H1 (cell line): ENCODE measurements around the gene BRD3OS. TPM values are rescaled to one million over a fixed set of nuclear protein-coding genes. Genes with fewer than 3 reads are reported as not detected.

ENCODE experiments used
- HDAC2 ChIP-seq, 2 experiments: fragments of 300-600 bp in 1 of 2; sonication (generic) in 1 of 2; IDR thresholded peaks; 2 replicates each; pipeline ENCODE4 v1.6.1; 2011 to 2012; ENCODE audit warnings: low read depth in 2 of 2, low read length in 2 of 2, mild to moderate bottlenecking in 2 of 2, moderate library complexity in 2 of 2, borderline replicate concordance in 1 of 2, inconsistent platforms in 1 of 2
- PHF8 ChIP-seq: fragments of 200-600 bp; sonication (generic); conservative IDR thresholded peaks from 2 replicates; pipeline ENCODE4 v1.7.1; 2012; ENCODE audit warnings: low read depth, mild to moderate bottlenecking, inconsistent platforms, low read length, moderate library complexity
- YY1 ChIP-seq: IDR thresholded peaks from 2 replicates; pipeline ENCODE4 v1.6.1; 2011; ENCODE audit warnings: low read depth, mild to moderate bottlenecking, low read length
- polyA plus RNA-seq, 7 experiments: library from polyadenylated mRNA; depleted of rRNA in 3 of 7; stranded (reverse) in 5 of 7; unstranded in 2 of 7; fragments of >200 nt in 5 of 7; fragments of 200-250 nt in 2 of 7; gene quantifications; 1 replicate in 5 of 7; 2 replicates in 1 of 7; 4 replicates in 1 of 7; pipeline versions ENCODE4 v1.2.1 to v1.2.3, GENCODE V29; 2011 to 2013; ENCODE audit warnings: missing spikeins in 2 of 7, mixed read lengths in 2 of 7
- total RNA-seq: library from RNA; stranded (reverse); fragmentation: NEBNext Ultra II Directional; extraction: Animal tissue kit (Norgen Biotek cat#: 25700); gene quantifications from 2 replicates; pipeline ENCODE4 v1.2.1, GENCODE V29; 2021
- TF ChIP-seq, protein P1 (sequence below), 3 experiments: IDR thresholded peaks; 1 replicate in 2 of 3; 2 replicates in 1 of 3; pipeline versions ENCODE4 v1.5.1 to v1.6.1; 2011; ENCODE audit warnings: low read length in 3 of 3, mild to moderate bottlenecking in 3 of 3, inconsistent platforms in 2 of 3, low read depth in 1 of 3, moderate library complexity in 1 of 3; ENCODE audit not compliant: insufficient read depth in 1 of 3; ENCODE audit errors: control extremely low read depth in 1 of 3

The BRD3OS gene
- total and polyA plus RNA-seq, 2 of the 8 experiments (the other 6 are each of a cell fraction or from before 2014, with no cell fraction given) = 12.7 to 20.2 TPM

DNA sequence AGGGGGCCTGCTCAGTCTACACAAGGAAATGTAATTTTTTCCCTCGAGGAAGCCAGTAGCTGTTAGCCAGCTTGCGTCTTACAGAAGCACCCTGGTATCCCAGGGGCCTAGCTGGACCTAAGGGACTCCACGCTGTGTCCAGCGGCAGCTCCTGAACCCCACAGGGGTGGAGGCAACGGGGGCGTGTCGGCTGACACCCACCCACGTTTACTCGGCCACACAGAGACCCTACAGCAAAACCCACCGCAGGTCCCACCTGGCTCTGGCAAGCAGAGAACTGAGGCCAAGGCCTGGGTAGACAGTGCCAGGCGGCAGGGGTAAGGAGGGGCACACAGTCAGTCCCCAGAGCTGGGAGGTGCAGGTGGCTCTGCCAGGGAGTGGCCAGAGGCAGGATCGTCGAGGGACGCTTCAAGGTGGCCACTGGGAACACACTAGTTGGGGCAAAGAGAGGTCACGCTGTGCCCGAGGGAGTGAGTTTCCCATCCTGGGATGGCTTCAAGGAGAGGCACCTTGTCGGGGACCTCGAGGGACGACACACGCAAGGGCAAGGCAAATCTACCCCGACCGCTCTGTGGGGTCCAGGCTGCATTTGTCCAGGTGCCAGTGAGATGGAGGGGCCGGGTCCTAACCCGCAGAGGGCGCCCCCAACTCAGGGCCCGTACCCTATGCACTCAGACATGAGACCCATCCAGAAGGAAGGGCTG is 20.7 kb downstream of the BRD3OS start (continued):
- TF ChIP-seq, protein P1, sequence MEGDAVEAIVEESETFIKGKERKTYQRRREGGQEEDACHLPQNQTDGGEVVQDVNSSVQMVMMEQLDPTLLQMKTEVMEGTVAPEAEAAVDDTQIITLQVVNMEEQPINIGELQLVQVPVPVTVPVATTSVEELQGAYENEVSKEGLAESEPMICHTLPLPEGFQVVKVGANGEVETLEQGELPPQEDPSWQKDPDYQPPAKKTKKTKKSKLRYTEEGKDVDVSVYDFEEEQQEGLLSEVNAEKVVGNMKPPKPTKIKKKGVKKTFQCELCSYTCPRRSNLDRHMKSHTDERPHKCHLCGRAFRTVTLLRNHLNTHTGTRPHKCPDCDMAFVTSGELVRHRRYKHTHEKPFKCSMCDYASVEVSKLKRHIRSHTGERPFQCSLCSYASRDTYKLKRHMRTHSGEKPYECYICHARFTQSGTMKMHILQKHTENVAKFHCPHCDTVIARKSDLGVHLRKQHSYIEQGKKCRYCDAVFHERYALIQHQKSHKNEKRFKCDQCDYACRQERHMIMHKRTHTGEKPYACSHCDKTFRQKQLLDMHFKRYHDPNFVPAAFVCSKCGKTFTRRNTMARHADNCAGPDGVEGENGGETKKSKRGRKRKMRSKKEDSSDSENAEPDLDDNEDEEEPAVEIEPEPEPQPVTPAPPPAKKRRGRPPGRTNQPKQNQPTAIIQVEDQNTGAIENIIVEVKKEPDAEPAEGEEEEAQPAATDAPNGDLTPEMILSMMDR (IDR thresholded peaks at IDR 0.05; ENCODE audit: control extremely low read depth in 1 of 3, insufficient read depth in 1 of 3, low read depth in 1 of 3, low read length in 3 of 3) = no peak
- TF ChIP-seq YY1 (no peak), HDAC2 (IDR thresholded peaks at IDR 0.05; ENCODE audit: borderline replicate concordance in 1 of 2, low read depth in 2 of 2, low read length in 2 of 2) (no peak), PHF8 (no peak)
